Measurements from ENCODE around the gene CLEC3A. TPM values are rescaled to one million over a fixed set of nuclear protein-coding genes. Genes with fewer than 3 reads are reported as not detected.

The CLEC3A gene
- total RNA-seq, 1 experiment from 2014 or later, result not detected

- Histone ChIP-seq H3K4me3 (ENCODE audit: low read length) (no peak overlapping the region), H4K20me1 (ENCODE audit: low read length) (no peaks in the 10 kb centered on the region), H3K9ac (ENCODE audit: low read length) (no peak overlapping the region), H3F3A (ENCODE audit: low read length, unreplicated experiment) (no peaks in the 10 kb centered on the region), H3K9me3 (ENCODE audit: low read length) (no peaks in the 10 kb centered on the region), H3K36me3 (ENCODE audit: low read depth, low read length) (no peaks in the 10 kb centered on the region), H3K4me1 (ENCODE audit: insufficient read depth, low read length) (no peaks in the 10 kb centered on the region), H3K9me2 (replicated peaks; ENCODE audit: low read length) (no peaks in the 10 kb centered on the region), H3K27me3 (ENCODE audit: low read length) (no peaks in the 10 kb centered on the region), H2AFZ (ENCODE audit: low read length) (no peak overlapping the region), H3K79me2 (ENCODE audit: low read length) (no peaks in the 10 kb centered on the region), H3K4me2 (ENCODE audit: low read length) (no peak overlapping the region), H3K27ac (ENCODE audit: low read length) (no peak overlapping the region)
- no peak for TF ChIP-seq EZH2phosphoT487 (IDR thresholded peaks at IDR 0.05; ENCODE audit: borderline replicate concordance, low read length)
- no peak for TF ChIP-seq CTCF (conservative IDR thresholded peaks at IDR 0.05; ENCODE audit: low read depth, low read length)
- no peak for TF ChIP-seq EZH2 (IDR thresholded peaks at IDR 0.05; ENCODE audit: low read length, unreplicated experiment)
- ChIA-PET CTCF (no interaction called here), POLR2A (ENCODE audit: unreplicated experiment) (no interaction called here)
- DNase-seq (no peak), ATAC-seq (no peak)
- no TSS peak for BruUV-seq (replicated peaks)
- intact Hi-C loops (cut with micrococcal nuclease), result no loop called here
Measured at GRCh38 chr16:77995843-77996455, 26.4 kb upstream of the CLEC3A start.

GRCh38 chr16:77998350-77999023 lies 23.9 kb upstream of the CLEC3A start:
- DNase-seq (no peak), ATAC-seq (no peak)
- no peak overlapping the region for H3K9ac ChIP-seq (ENCODE audit: low read length)
- no peak overlapping the region for H3K4me2 ChIP-seq (ENCODE audit: low read length)
- TF ChIP-seq EZH2phosphoT487 (IDR thresholded peaks at IDR 0.05; ENCODE audit: borderline replicate concordance, low read length), result no peak
- H3K9me2 ChIP-seq (replicated peaks; ENCODE audit: low read length), result no peaks in the 10 kb centered on the region
- H4K20me1 ChIP-seq (ENCODE audit: low read length), result no peaks in the 10 kb centered on the region
- H2AFZ ChIP-seq (ENCODE audit: low read length), result no peak overlapping the region
- H3K27me3 ChIP-seq (ENCODE audit: low read length), result no peaks in the 10 kb centered on the region
- no TSS peak for BruUV-seq (replicated peaks)
- no peaks in the 10 kb centered on the region for H3K36me3 ChIP-seq (ENCODE audit: low read depth, low read length)
- H3K9me3 ChIP-seq (ENCODE audit: low read length), result no peaks in the 10 kb centered on the region
- ChIA-PET POLR2A (ENCODE audit: unreplicated experiment) (no interaction called here), CTCF (no interaction called here)
- H3K79me2 ChIP-seq (ENCODE audit: low read length), result no peaks in the 10 kb centered on the region
- H3F3A ChIP-seq (ENCODE audit: low read length, unreplicated experiment), result no peaks in the 10 kb centered on the region
- no peaks in the 10 kb centered on the region for H3K4me1 ChIP-seq (ENCODE audit: insufficient read depth, low read length)
- H3K27ac ChIP-seq (ENCODE audit: low read length), result no peak overlapping the region
- no peak overlapping the region for H3K4me3 ChIP-seq (ENCODE audit: low read length)
- intact Hi-C loops (cut with micrococcal nuclease), result no loop called here

GRCh38 chr16:78001451-78002025 lies 20.8 kb upstream of the CLEC3A start:
- no peak for TF ChIP-seq EZH2phosphoT487 (IDR thresholded peaks at IDR 0.05; ENCODE audit: borderline replicate concordance, low read length)
- no peak for TF ChIP-seq EZH2 (IDR thresholded peaks at IDR 0.05; ENCODE audit: low read length, unreplicated experiment)
- TF ChIP-seq CTCF (conservative IDR thresholded peaks at IDR 0.05; ENCODE audit: low read depth, low read length), result no peak
- Histone ChIP-seq H3F3A (ENCODE audit: low read length, unreplicated experiment) (no peaks in the 10 kb centered on the region), H3K36me3 (ENCODE audit: low read depth, low read length) (no peaks in the 10 kb centered on the region), H3K9me2 (replicated peaks; ENCODE audit: low read length) (no peaks in the 10 kb centered on the region), H3K4me1 (ENCODE audit: insufficient read depth, low read length) (no peaks in the 10 kb centered on the region), H3K79me2 (ENCODE audit: low read length) (no peaks in the 10 kb centered on the region), H2AFZ (ENCODE audit: low read length) (no peak overlapping the region), H3K4me2 (ENCODE audit: low read length) (no peak overlapping the region), H3K9me3 (ENCODE audit: low read length) (no peaks in the 10 kb centered on the region), H3K4me3 (ENCODE audit: low read length) (no peak overlapping the region), H4K20me1 (ENCODE audit: low read length) (no peaks in the 10 kb centered on the region), H3K27ac (ENCODE audit: low read length) (no peak overlapping the region), H3K9ac (ENCODE audit: low read length) (no peak overlapping the region), H3K27me3 (ENCODE audit: low read length) (no peaks in the 10 kb centered on the region)
- ChIA-PET POLR2A (ENCODE audit: unreplicated experiment) (no interaction called here), CTCF (no interaction called here)
- no TSS peak for BruUV-seq (replicated peaks)
- no peak for DNase-seq
- no peak for ATAC-seq
- intact Hi-C loops (cut with micrococcal nuclease), result no loop called here

Data from PC-3 (cell line).